HG02642 (cell line): Measurements from ENCODE around the gene PSMC2.
A peak's percentile ranks its signal among the peaks of the same experiment; 100 is the strongest.

Experiments
- ATAC-seq: cut with Tn5 transposase; IDR thresholded peaks from one replicate; pipeline ENCODE4 v1.9.1; 2021; ENCODE audit warnings: mild to moderate bottlenecking; ENCODE audit not compliant: unreplicated experiment, poor library complexity

The PSMC2 gene

GRCh38 chr7:103347507-103348267 lies at the start of gene PSMC2:
TSS of gene PSMC2 (plus strand) at chr7:103347643. CDS start at chr7:103347712, 69 bp downstream.
- peak; percentile 75 for ATAC-seq

GRCh38 chr7:103297837-103298179 lies 49.6 kb upstream of the PSMC2 start:
- peak; percentile 17 for ATAC-seq

GRCh38 chr7:103299660-103300059 lies 47.8 kb upstream of the PSMC2 start:
- no peak for ATAC-seq

- no peak for ATAC-seq
These were observed 46.0 kb upstream of the PSMC2 start for GRCh38 chr7:103301441-103301840.

GRCh38 chr7:103307503-103308231 lies 39.8 kb upstream of the PSMC2 start:
- ATAC-seq: no peak

- ATAC-seq: no peak
These were observed 32.6 kb upstream of the PSMC2 start for GRCh38 chr7:103314852-103315251.

- ATAC-seq: no peak
These were observed 31.0 kb upstream of the PSMC2 start for GRCh38 chr7:103316380-103316941.

- ATAC-seq: no peak
These were observed 30.4 kb upstream of the PSMC2 start for GRCh38 chr7:103317009-103317408.

- no peak for ATAC-seq
These were observed 21.7 kb upstream of the PSMC2 start for GRCh38 chr7:103325744-103326143.

- ATAC-seq: no peak
These were observed 10.7 kb upstream of the PSMC2 start for GRCh38 chr7:103336761-103337160.

GRCh38 chr7:103338864-103339263 lies 8.6 kb upstream of the PSMC2 start:
- ATAC-seq: no peak

GRCh38 chr7:103341466-103341865 lies 6.0 kb upstream of the PSMC2 start:
- no peak for ATAC-seq

GRCh38 chr7:103343332-103343731 lies 4.1 kb upstream of the PSMC2 start:
- no peak for ATAC-seq

- ATAC-seq: peak; percentile 21
These were observed 3.5 kb upstream of the PSMC2 start for GRCh38 chr7:103343758-103344452.

- ATAC-seq: peak; percentile 83
These were observed 2.8 kb upstream of the PSMC2 start, which contains the start of gene DNAJC2 for GRCh38 chr7:103344453-103345149. TSS of gene DNAJC2 (minus strand) at chr7:103344767. CDS start at chr7:103344622, 145 bp downstream.

GRCh38 chr7:103346396-103346795 lies 1.0 kb upstream of the PSMC2 start:
- no peak for ATAC-seq

GRCh38 chr7:103348452-103348851 lies 1.0 kb downstream of the PSMC2 start:
- ATAC-seq: no peak

GRCh38 chr7:103348959-103349358 lies 1.5 kb downstream of the PSMC2 start:
- no peak for ATAC-seq

- ATAC-seq: no peak
These were observed 2.4 kb downstream of the PSMC2 start for GRCh38 chr7:103349805-103350204.

- ATAC-seq: no peak
These were observed 22.0 kb downstream of the PSMC2 start for GRCh38 chr7:103369432-103369831.
